Smooth muscle cell (in vitro differentiated cells): ENCODE data around the gene ZNF30. TPM values are rescaled to one million over a fixed set of nuclear protein-coding genes. Genes with fewer than 3 reads are reported as not detected.

Experiments used
- DNase-seq: peaks from one replicate; lab custom pipeline; 2025; ENCODE audit not compliant: unreplicated experiment; lab: John Stamatoyannopoulos, UW
- H2AFZ ChIP-seq: fragments of 200-600 bp; sonication (generic); 2 replicates; pipeline ENCODE4 v1.6.0; 2016; ENCODE audit warnings: antibody characterized with exemption, low read depth, mild to moderate bottlenecking
- H3F3A ChIP-seq: fragments of 200-600 bp; sonication (generic); 2 replicates; pipeline ENCODE4 v1.6.0; 2017; ENCODE audit warnings: antibody characterized with exemption, low read depth
- H3K27ac ChIP-seq: fragments of 200-600 bp; sonication (generic); 2 replicates; pipeline ENCODE4 v1.5.1; 2016; ENCODE audit warnings: low read depth, mild to moderate bottlenecking
- H3K27me3 ChIP-seq: fragments of 200-600 bp; sonication (generic); 2 replicates; pipeline ENCODE4 v1.6.1; 2016; ENCODE audit warnings: low read depth, mild to moderate bottlenecking
- H3K36me3 ChIP-seq: fragments of 200-600 bp; sonication (generic); 2 replicates; pipeline ENCODE4 v1.5.1; 2016; ENCODE audit warnings: low read depth
- H3K4me1 ChIP-seq: fragments of 200-600 bp; sonication (generic); 2 replicates; pipeline ENCODE4 v1.5.1; 2016; ENCODE audit warnings: low read depth
- H3K4me2 ChIP-seq: fragments of 200-600 bp; sonication (generic); 2 replicates; pipeline ENCODE4 v1.6.0; 2016; ENCODE audit warnings: mild to moderate bottlenecking
- H3K4me3 ChIP-seq: fragments of 200-600 bp; sonication (generic); 2 replicates; pipeline ENCODE4 v1.5.1; 2016; ENCODE audit warnings: mild to moderate bottlenecking
- H3K79me2 ChIP-seq: fragments of 200-600 bp; sonication (generic); 2 replicates; pipeline ENCODE4 v1.6.0; 2016; ENCODE audit warnings: low read depth, mild to moderate bottlenecking
- H3K9ac ChIP-seq: fragments of 200-600 bp; sonication (generic); 2 replicates; pipeline ENCODE4 v1.6.0; 2016; ENCODE audit warnings: low read depth
- H3K9me3 ChIP-seq: fragments of 200-600 bp; sonication (generic); replicated peaks from 2 replicates; pipeline ENCODE4 v1.5.1; 2016; ENCODE audit warnings: low read depth
- H4K20me1 ChIP-seq: fragments of 200-600 bp; sonication (generic); 2 replicates; pipeline ENCODE4 v1.6.0; 2016; ENCODE audit warnings: low read depth
- WGBS: methylation state at CpG from one replicate; pipeline ENCODE4 v1.1.7; 2016; ENCODE audit warnings: low lambda C conversion rate; 5-methylcytosine and 5-hydroxymethylcytosine counted together
- polyA plus RNA-seq: library from polyadenylated mRNA; unstranded; fragments of >200 nt; fragmentation: Nextera tagmentation; extraction: Ambion mirVana; gene quantifications from 2 replicates; pipeline ENCODE4 v1.2.1, GENCODE V29; 2016
- total RNA-seq: library from RNA; depleted of rRNA; stranded (reverse); fragments of >200 nt; gene quantifications from 2 replicates; pipeline ENCODE4 v1.2.3, GENCODE V29; 2014
- TF ChIP-seq, protein P1 (sequence below): fragments of 200-600 bp; sonication (generic); IDR thresholded peaks from 2 replicates; pipeline ENCODE4 v1.5.1; 2017; ENCODE audit warnings: borderline replicate concordance, mild to moderate bottlenecking, antibody characterized with exemption; ENCODE audit not compliant: insufficient read depth, poor library complexity, severe bottlenecking

ZNF30 gene
- total and polyA plus RNA-seq, 2 experiments from 2014 or later, result 1.2 to 2.3 TPM

DNA sequence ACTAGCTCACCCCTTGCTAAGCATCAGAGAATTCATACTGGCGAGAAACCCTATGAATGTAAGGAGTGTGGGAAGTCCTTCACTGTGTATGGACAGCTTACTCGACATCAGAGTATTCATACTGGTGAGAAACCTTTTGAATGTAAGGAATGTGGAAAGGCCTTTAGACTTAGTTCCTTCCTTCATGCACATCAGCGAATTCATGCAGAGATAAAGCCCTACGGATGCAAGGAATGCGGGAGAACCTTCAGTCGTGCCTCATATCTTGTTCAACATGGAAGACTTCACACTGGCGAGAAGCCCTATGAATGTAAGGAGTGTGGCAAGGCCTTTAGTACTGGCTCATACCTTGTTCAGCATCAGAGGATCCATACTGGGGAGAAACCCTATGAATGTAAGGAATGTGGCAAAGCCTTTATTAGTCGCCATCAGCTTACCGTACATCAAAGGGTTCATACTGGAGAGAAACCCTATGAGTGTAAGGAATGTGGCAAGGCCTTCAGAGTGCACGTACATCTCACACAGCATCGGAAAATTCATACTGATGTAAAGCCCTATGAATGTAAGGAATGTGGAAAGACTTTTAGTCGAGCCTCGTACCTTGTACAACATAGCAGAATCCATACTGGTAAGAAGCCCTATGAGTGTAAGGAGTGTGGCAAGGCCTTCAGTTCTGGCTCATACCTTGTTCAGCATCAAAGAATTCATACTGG lies 17.3 kb downstream of the ZNF30 start:
- H2AFZ ChIP-seq, result no peak overlapping the region
- 95% methylated on average over 13 of the region's 13 CpGs for whole genome bisulfite sequencing
- H3K4me2 ChIP-seq, result no peak overlapping the region
- no peaks in the 10 kb centered on the region for H3K4me1 ChIP-seq
- TF ChIP-seq, protein P1, sequence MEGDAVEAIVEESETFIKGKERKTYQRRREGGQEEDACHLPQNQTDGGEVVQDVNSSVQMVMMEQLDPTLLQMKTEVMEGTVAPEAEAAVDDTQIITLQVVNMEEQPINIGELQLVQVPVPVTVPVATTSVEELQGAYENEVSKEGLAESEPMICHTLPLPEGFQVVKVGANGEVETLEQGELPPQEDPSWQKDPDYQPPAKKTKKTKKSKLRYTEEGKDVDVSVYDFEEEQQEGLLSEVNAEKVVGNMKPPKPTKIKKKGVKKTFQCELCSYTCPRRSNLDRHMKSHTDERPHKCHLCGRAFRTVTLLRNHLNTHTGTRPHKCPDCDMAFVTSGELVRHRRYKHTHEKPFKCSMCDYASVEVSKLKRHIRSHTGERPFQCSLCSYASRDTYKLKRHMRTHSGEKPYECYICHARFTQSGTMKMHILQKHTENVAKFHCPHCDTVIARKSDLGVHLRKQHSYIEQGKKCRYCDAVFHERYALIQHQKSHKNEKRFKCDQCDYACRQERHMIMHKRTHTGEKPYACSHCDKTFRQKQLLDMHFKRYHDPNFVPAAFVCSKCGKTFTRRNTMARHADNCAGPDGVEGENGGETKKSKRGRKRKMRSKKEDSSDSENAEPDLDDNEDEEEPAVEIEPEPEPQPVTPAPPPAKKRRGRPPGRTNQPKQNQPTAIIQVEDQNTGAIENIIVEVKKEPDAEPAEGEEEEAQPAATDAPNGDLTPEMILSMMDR, result no peak
- no peaks in the 10 kb centered on the region for H4K20me1 ChIP-seq
- H3F3A ChIP-seq, result no peaks in the 10 kb centered on the region
- H3K79me2 ChIP-seq, result no peaks in the 10 kb centered on the region
- peaks cover 9% of the 10 kb centered on the region for H3K9me3 ChIP-seq
- no peak overlapping the region for H3K27ac ChIP-seq
- H3K27me3 ChIP-seq, result no peaks in the 10 kb centered on the region
- peaks cover 17% of the 10 kb centered on the region for H3K36me3 ChIP-seq
- DNase-seq, result no peak
- H3K9ac ChIP-seq, result no peak overlapping the region
- no peak overlapping the region for H3K4me3 ChIP-seq

DNA sequence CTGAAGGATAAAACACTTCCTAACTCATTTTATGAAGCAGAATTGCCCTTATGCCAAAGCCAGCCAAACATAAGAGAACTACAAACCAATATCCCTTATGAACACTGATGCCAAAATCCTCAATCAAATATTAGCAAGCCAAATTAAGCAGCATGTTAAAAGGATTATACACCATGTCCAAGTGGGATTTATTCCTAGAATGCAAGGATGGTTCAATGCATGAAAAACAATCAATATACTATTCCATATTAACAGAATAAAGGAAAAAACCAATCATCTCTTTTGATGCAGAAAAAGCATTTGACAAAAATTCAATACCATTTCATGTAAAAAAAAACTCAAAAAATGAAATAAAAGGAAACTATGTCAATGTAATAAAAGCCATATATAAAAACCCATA lies 26.4 kb downstream of the ZNF30 start:
- DNase-seq, result no peak
- H2AFZ ChIP-seq, result no peak overlapping the region
- peaks cover 46% of the 10 kb centered on the region for H3K9me3 ChIP-seq
- no peak overlapping the region for H3K4me2 ChIP-seq
- H3K27ac ChIP-seq, result no peak overlapping the region
- TF ChIP-seq, protein P1, result no peak
- H3K36me3 ChIP-seq, result peaks cover 41% of the 10 kb centered on the region
- no peaks in the 10 kb centered on the region for H3F3A ChIP-seq
- no peaks in the 10 kb centered on the region for H3K27me3 ChIP-seq
- H4K20me1 ChIP-seq, result no peaks in the 10 kb centered on the region
- no peak overlapping the region for H3K9ac ChIP-seq
- H3K79me2 ChIP-seq, result no peaks in the 10 kb centered on the region
- no peak overlapping the region for H3K4me3 ChIP-seq
- H3K4me1 ChIP-seq, result no peaks in the 10 kb centered on the region

DNA sequence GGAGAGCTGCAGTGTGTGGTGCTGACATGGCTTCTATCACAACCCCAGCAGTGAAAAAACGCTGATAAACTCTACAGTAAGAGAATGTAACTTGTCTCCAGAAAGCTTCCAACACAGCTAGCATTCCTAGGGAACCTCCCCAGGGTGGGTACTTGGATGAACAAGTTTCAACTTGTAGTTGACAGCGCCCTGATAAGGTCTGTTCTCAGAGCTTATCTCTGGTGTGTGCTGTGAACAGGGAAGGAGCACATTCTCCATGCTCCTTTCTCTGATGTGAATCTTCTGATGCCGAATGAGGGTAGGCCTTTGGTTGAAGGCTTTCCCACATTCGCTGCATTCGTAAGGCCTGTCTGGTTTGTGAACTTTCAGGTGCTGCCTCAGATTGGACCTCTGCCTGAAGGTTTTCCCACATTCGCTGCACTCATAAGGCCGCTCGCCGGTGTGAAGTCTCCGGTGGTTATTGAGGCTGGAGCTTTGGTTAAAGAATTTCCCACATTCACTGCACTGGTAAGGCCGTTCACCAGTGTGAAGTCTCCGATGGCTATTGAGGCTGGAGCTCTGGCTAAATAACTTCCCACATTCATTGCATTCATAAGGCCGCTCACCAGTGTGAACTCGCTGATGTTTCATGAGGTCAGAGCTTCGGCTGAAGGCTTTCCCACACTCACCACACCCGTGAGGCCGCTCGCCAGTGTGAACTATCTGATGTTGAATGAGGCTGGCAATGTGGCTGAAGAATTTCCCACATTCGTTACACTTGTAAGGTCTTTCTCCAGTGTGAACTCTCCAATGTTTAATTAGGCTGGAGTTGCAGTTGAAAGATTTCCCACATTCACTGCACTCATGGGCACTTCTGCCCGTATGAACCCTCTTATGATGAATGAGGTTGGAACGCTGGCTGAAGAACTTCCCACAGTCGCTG lies 31.4 kb downstream of the ZNF30 start:
- no peak overlapping the region for H3K4me2 ChIP-seq
- WGBS, result 97% methylated on average over 22 of the region's 22 CpGs
- H3K4me3 ChIP-seq, result no peak overlapping the region
- no peak overlapping the region for H2AFZ ChIP-seq
- TF ChIP-seq, protein P1, result no peak
- peaks cover 4% of the 10 kb centered on the region for H3K4me1 ChIP-seq
- DNase-seq, result no peak
- H4K20me1 ChIP-seq, result peaks cover 4% of the 10 kb centered on the region
- H3K27ac ChIP-seq, result no peak overlapping the region
- H3K79me2 ChIP-seq, result peaks cover 13% of the 10 kb centered on the region
- H3K36me3 ChIP-seq, result peaks cover 46% of the 10 kb centered on the region
- peaks cover 53% of the 10 kb centered on the region for H3K9me3 ChIP-seq
- H3K9ac ChIP-seq, result no peak overlapping the region
- H3F3A ChIP-seq, result no peaks in the 10 kb centered on the region
- no peaks in the 10 kb centered on the region for H3K27me3 ChIP-seq
